PC-9 (cell line): Measurements from ENCODE around the gene APOC3.
"Not testable (repeated sequence)": the region's sequence is repeated elsewhere in the genome, so short reads cannot be mapped to it uniquely, and the experiment has no call there.

ENCODE experiments used
- EZH2 ChIP-seq: fragments of 200-600 bp; sonication (generic); IDR thresholded peaks from 2 replicates; pipeline ENCODE4 v1.8.0; 2017; ENCODE audit warnings: antibody characterized with exemption, low read depth
- TF ChIP-seq, protein P1 (sequence below): fragments of 200-600 bp; sonication (generic); conservative IDR thresholded peaks from 2 replicates; pipeline ENCODE4 v1.6.1; 2017; ENCODE audit warnings: mixed run types, antibody characterized with exemption, mild to moderate bottlenecking, moderate library complexity

DNA sequence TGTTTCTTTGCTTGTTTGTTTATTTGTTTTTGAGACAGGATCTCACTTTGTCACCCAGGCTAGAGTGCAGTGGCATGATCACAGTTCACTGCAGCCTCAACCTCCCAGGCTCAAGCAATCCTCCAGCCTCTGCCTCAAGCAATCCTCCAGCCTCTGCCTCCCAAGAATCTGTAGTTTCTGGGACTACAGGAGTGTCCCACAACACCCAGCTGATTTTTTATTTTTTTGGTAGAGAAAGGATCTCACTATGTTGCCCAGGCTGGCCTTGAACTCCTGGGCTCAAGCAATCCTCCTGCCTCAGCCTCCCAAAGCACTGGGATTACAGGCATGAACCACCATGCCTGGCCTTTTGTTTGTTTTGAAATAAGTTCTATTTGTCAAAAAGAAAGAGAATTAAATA is 28.0 kb upstream of the APOC3 start:
- TF ChIP-seq, protein P1, sequence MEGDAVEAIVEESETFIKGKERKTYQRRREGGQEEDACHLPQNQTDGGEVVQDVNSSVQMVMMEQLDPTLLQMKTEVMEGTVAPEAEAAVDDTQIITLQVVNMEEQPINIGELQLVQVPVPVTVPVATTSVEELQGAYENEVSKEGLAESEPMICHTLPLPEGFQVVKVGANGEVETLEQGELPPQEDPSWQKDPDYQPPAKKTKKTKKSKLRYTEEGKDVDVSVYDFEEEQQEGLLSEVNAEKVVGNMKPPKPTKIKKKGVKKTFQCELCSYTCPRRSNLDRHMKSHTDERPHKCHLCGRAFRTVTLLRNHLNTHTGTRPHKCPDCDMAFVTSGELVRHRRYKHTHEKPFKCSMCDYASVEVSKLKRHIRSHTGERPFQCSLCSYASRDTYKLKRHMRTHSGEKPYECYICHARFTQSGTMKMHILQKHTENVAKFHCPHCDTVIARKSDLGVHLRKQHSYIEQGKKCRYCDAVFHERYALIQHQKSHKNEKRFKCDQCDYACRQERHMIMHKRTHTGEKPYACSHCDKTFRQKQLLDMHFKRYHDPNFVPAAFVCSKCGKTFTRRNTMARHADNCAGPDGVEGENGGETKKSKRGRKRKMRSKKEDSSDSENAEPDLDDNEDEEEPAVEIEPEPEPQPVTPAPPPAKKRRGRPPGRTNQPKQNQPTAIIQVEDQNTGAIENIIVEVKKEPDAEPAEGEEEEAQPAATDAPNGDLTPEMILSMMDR = not testable (repeated sequence)
- not testable (repeated sequence) for TF ChIP-seq EZH2
